Adipose tissue (tissue), 3 donors: ENCODE data around the gene DCAF8. TPM values are rescaled to one million over a fixed set of nuclear protein-coding genes. Genes with fewer than 3 reads are reported as not detected.

ENCODE experiments used
- H3K27ac ChIP-seq: one replicate; pipeline ENCODE4 v1.5.1; 2013; ENCODE audit warnings: low read depth, low read length
- WGBS, 3 donors: extraction: QIAGEN DNeasy Blood & Tissue Kit; methylation state at CpG; one replicate each; pipeline ENCODE4 v1.1.7; 2013; 5-methylcytosine and 5-hydroxymethylcytosine counted together
- polyA plus RNA-seq, 3 donors: library from polyadenylated mRNA; stranded (reverse); fragments of 200-250 nt; gene quantifications; one replicate each; pipeline ENCODE4 v1.2.3, GENCODE V29; 2013
- donor health status: healthy with polysubstance abuse.
- donor health status: Bipolar disorder and iron deficiency.
- donor health status: healthy.

Gene DCAF8
- polyA plus RNA-seq, 3 donors: 61.8 to 105 (median 74.6) TPM

- 88 to 100% (median 97%) methylated on average over 1 of the region's 1 CpG for WGBS, 3 donors
- no peak overlapping the region for H3K27ac ChIP-seq
Observed at GRCh38 chr1:160271025-160271424, 8.7 kb upstream of the DCAF8 start.

DNA sequence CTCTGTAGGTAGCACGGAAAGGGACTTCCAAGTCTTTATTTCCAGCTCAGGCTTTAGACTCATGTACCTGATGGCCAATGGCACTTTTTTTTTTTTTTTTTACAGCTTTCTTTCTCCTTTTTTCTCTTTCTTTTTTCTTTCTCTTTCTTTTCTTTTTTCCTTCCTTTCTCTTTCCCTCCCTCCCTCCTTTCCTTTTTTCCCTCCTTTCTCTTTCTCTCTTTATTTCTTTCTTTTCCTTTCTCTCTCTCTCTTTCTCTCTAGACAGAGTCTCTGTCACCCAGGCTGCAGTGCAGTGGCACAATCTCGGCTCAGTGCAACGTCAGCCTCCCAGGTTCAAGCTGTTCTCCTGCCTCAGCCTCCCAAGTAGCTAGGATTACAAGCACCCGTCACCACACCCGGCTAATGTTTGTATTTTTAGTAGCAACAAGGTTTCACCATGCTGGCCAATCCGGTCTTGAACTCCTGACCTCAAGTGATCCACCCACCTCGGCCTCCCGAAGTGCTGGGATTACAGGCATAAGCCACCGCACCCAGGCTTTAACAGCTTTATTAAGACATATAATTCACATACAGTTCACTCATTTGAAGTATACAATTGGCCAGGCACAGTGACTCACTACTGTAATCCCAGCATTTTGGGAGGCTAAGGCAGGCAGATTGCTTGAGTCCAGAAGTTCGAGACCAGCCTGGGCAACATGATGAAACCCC is 5.1 kb upstream of the DCAF8 start:
- H3K27ac ChIP-seq: no peak overlapping the region
- 81 to 86% (median 85%) methylated on average over 9 to 10 of the region's 10 CpGs for WGBS, 3 donors

GRCh38 chr1:160264795-160265307 is 2.5 kb upstream of the DCAF8 start:
- 70 to 91% (median 87%) methylated on average over 4 of the region's 4 CpGs for WGBS, 3 donors
- no peak overlapping the region for H3K27ac ChIP-seq

- peak overlapping the region; percentile 34 for H3K27ac ChIP-seq
- 0 to 1% (median 0%) methylated on average over 8 of the region's 8 CpGs for WGBS, 3 donors
Observed at GRCh38 chr1:160261556-160261892, 825 bp downstream of the DCAF8 start.

DNA sequence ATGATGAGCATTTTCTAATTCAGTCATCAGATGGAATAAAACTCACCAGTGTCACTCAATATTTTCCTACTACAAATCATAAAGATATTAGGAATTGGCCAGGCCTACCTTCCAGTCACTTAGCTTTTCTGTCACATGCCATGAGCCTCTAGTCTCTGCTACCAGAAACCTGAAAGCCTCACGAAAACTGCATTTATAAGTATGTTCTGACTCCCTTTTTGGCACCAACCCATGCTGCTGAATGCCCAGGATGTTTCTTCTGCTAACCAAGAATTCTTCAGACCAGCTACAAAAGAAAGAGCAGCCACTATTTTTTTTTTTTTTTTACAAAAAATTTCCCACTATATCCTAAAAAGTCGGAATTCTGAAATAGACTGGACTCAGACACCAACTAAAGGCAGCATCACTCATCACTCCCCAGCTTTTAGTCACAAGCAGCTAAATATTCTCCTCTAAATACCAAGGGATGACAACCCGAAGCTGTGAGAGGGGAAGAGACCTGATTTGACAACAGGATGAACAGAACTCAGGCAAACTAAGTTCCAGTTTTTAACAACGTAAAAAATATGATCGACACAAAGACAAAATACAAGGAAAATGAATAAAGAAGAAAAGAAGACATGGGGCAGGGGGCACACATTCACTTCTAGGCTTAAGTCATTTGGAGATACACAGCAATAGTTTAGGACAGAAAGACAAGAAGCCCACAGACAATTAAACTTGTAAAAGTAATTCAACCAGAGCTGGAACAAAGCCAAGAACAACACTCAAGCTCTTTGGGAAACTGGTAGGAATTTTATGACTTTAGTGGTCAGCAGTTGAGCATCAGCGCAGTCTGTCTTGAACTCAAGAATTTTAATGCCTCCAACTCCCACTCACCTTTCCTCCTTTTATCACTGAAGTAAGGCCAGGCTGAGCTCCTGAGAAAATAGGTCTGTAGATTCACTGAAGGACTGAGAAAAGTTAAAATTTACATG is 1.7 kb downstream of the DCAF8 start:
- WGBS, 3 donors: 35 to 40% (median 40%) methylated on average over 6 of the region's 6 CpGs
- no peak overlapping the region for H3K27ac ChIP-seq

- H3K27ac ChIP-seq: no peak overlapping the region
- WGBS, 3 donors: 96 to 97% (median 96%) methylated on average over 7 of the region's 7 CpGs
Observed at GRCh38 chr1:160258177-160258798, 4.1 kb downstream of the DCAF8 start.

DNA sequence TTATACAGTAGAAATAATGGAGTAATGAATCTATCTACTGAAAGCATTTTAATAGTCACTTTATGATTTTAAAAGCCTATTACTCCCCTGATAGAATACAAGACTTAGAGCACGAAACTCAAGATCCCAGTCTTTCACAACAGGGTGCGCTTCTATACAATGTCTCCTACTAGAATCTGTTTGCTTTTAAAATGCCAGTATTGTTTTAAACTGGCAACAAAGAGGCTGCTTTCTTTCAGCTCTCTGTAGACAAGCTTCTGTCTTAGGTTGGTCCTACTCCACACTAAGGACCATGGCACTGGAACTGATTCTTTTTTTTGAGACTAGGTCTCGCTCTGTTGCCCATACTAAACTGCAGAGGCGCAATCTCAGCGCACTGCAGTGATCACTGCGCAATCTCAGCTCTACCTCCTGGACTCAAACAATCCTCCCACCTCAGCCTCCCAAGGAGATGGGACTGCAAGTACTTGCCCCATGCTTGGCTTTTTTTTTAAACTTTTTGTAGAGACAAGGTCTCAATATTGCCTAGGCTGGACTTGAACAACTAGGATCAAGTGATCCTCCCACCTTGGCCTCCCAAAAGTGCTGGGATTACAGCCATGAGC is 4.8 kb downstream of the DCAF8 start:
- 93 to 97% (median 93%) methylated on average over 6 of the region's 6 CpGs for WGBS, 3 donors
- H3K27ac ChIP-seq: no peak overlapping the region

GRCh38 chr1:160256396-160257046 is 5.8 kb downstream of the DCAF8 start:
- WGBS, 3 donors: 13 to 38% (median 33%) methylated on average over 3 of the region's 3 CpGs
- H3K27ac ChIP-seq: no peak overlapping the region

- H3K27ac ChIP-seq: no peak overlapping the region
- WGBS, 3 donors: 87 to 92% (median 92%) methylated on average over 4 of the region's 4 CpGs
Observed at GRCh38 chr1:160255781-160256300, 6.5 kb downstream of the DCAF8 start.

GRCh38 chr1:160251687-160252526 is 10.4 kb downstream of the DCAF8 start:
- H3K27ac ChIP-seq: no peak overlapping the region
- 62 to 79% (median 76%) methylated on average over 5 of the region's 5 CpGs for WGBS, 3 donors

DNA sequence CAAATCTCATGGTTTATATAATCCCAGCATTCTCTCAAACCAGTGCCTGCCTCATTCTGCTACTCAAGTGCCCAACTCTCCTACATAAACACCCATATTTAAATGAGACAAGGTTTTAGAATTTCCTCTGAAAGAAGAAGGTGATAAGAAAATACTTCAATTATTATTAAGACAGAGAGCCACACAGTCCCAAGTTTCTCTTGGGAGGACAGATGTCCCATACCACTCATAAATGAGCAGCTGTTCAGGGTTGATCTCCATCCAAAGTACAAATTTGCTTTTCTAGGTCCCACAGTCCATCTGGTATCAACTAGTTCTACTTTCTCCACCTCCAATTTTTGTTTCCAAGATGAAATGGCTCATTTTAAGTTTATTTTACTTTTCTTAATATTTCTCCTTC is 11.3 kb downstream of the DCAF8 start:
- H3K27ac ChIP-seq: no peak overlapping the region

DNA sequence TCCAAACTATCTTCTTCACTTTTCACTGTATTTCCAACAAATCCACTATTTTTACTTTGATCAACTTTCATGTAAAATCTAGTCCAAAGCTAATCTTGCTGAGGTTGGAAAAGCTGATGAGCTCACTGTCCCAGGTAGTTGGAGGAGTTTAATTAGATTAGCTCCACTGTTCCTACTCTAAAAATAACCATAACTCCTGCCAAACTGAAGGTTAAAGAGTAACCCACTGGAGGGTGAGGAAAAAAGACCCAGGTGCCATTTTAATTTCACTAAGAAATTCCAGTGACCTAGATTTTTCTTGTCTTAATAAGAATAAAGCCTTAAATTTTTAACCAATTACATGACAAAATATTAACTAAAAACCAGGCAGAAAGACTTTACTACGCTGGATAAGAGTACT is 15.3 kb downstream of the DCAF8 start:
- H3K27ac ChIP-seq: no peak overlapping the region
- WGBS, 3 donors: 70 to 98% (median 98%) methylated on average over 1 of the region's 1 CpG

DNA sequence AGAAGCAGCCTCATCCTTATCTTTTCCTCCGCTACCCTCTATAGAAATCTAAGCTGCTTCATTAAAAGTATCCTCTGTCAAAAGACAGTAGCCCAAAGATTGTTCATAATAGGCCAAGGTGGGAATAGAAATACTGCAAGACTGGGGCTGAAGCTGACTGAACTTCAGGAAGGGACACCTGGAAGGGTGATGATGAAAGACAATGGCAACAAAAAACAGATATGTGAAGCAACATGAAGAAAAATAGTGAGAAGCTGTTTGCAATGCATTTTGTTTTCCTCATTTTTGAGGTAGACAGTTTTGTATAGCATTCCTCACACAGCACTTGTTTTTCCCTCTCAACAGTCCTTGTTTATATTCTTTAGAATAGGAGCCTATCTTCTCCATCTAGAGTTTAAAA is 16.9 kb downstream of the DCAF8 start:
- 64 to 98% (median 98%) methylated on average over 1 of the region's 1 CpG for WGBS, 3 donors

GRCh38 chr1:160244209-160244608 is 18.1 kb downstream of the DCAF8 start:
- H3K27ac ChIP-seq: no peak overlapping the region
- 51 to 80% (median 79%) methylated on average over 1 of the region's 1 CpG for WGBS, 3 donors

More for the DNA sequence above, 16.9 kb downstream of the DCAF8 start:
- no peak overlapping the region for H3K27ac ChIP-seq

GRCh38 chr1:160243767-160244166 is 18.6 kb downstream of the DCAF8 start:
- no peak overlapping the region for H3K27ac ChIP-seq

DNA sequence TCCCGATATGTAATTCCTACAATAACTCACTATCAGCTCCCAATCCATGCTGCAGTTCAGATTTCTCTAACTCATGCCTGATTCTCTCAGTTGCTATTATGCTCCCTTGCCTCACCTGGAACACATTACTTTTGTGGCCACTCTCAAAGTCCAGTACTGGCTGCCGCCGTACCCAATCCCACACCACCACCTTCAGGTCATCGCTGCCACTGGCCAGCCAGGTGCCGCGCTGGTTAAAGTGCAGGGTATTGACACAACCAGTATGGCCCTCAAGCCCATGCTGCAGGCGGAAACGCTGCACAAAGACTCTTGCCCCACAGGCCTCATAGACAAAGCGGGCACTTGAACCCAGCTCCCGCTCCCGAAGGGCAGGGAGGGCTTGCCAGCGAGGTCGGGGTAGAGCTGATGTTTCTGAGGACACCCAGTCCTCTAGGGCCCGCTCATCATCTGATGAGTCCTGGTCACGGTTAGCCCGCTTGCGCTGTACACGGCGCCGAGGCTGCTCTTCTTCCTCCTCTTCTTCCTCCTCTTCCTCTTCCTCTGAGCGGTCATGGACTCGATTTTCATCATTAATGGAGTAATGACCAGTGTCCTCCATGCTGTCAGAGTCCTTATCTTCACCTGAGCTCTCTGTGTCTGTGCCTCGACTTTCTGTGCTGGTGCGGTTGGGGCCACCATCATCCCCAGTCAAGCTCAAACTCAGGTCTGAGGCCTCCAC is 22.6 kb downstream of the DCAF8 start:
- H3K27ac ChIP-seq: no peak overlapping the region
- 92 to 95% (median 95%) methylated on average over 24 of the region's 24 CpGs for WGBS, 3 donors

DNA sequence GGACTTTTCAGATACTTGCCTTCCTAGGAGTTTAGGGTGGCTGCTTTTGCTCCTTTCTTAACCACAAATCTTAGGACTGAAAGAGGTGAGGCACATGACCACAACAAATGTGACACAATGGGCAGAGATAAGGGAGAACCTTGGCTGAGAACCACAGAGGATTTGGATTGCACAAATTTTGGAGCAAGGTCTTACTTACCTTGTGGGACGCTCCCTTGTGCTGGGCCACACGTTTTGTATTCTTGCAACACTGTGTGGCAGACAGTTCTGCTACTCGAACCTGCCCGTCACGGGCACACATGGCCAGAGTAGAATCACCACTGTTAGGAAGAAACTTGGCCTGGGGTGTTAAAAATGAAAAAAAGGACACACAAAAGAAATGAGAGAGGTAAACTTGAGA is 23.9 kb downstream of the DCAF8 start:
- H3K27ac ChIP-seq: no peak overlapping the region
- 64 to 78% (median 69%) methylated on average over 5 of the region's 5 CpGs for WGBS, 3 donors
